Liver (tissue), 9 donors: Measurements from ENCODE around the gene TIAM2. TPM values are rescaled to one million over a fixed set of nuclear protein-coding genes. Genes with fewer than 3 reads are reported as not detected.

ENCODE experiments used
- DNase-seq: peaks from one replicate; pipeline ENCODE4 v3.0.0-alpha.2; 2017; ENCODE audit warnings: low spot score
- H3K27ac ChIP-seq, 2 donors: one replicate each; pipeline ENCODE4 v1.7.0; 2013; ENCODE audit warnings: inconsistent platforms in 2 of 2, low read length in 2 of 2, control low read depth in 1 of 2, low read depth in 1 of 2, mild to moderate bottlenecking in 1 of 2
- H3K27me3 ChIP-seq, 4 donors: one replicate each; pipeline versions ENCODE4 v1.6.1 to v1.7.0; 2013; ENCODE audit warnings: low read length in 3 of 4, inconsistent platforms in 1 of 4, mild to moderate bottlenecking in 1 of 4, moderate library complexity in 1 of 4; ENCODE audit not compliant: control insufficient read depth in 4 of 4, insufficient read depth in 4 of 4
- H3K36me3 ChIP-seq, 4 donors: one replicate each; pipeline versions ENCODE4 v1.6.1 to v1.7.0; 2013; ENCODE audit warnings: low read length in 3 of 4, mild to moderate bottlenecking in 3 of 4, low read depth in 1 of 4, moderate library complexity in 1 of 4; ENCODE audit not compliant: control insufficient read depth in 4 of 4, insufficient read depth in 3 of 4
- H3K4me1 ChIP-seq, 4 donors: one replicate each; pipeline versions ENCODE4 v1.6.1 to v1.7.0; 2013; ENCODE audit warnings: low read length in 3 of 4, mild to moderate bottlenecking in 3 of 4, moderate library complexity in 1 of 4; ENCODE audit not compliant: control insufficient read depth in 4 of 4, insufficient read depth in 4 of 4
- H3K4me3 ChIP-seq, 3 donors: one replicate each; pipeline versions ENCODE4 v1.6.1 to v1.7.0; 2013; ENCODE audit warnings: low read length in 3 of 3, control low read depth in 1 of 3, low read depth in 1 of 3, mild to moderate bottlenecking in 1 of 3
- H3K9ac ChIP-seq, 2 donors: one replicate each; pipeline ENCODE4 v1.7.0; 2013; ENCODE audit warnings: low read length in 2 of 2, mild to moderate bottlenecking in 2 of 2, moderate library complexity in 2 of 2, control low read depth in 1 of 2, low read depth in 1 of 2
- H3K9me3 ChIP-seq, 4 donors: one replicate each; pipeline versions ENCODE4 v1.6.1 to v1.7.0; 2013; ENCODE audit warnings: low read length in 3 of 4; ENCODE audit not compliant: control insufficient read depth in 4 of 4
- ATF3 ChIP-seq: IDR thresholded peaks from 2 replicates; pipeline ENCODE4 v1.6.1; 2016; ENCODE audit warnings: antibody characterized with exemption
- CTCF ChIP-seq: fragments of 150-350 bp; IDR thresholded peaks from 2 replicates; pipeline ENCODE4 v1.5.1; 2017; ENCODE audit warnings: improper control_type of control experiment, low read depth, low read length; ENCODE audit not compliant: missing input control
- EGR1 ChIP-seq, 2 donors: IDR thresholded peaks; 2 replicates each; pipeline ENCODE4 v1.6.1; 2016 to 2018; ENCODE audit warnings: antibody characterized with exemption in 2 of 2, low read depth in 2 of 2
- FOXA1 ChIP-seq: IDR thresholded peaks from 2 replicates; pipeline ENCODE4 v1.6.1; 2016; ENCODE audit warnings: antibody characterized with exemption
- FOXA2 ChIP-seq: IDR thresholded peaks from 2 replicates; pipeline ENCODE4 v1.6.1; 2016; ENCODE audit warnings: antibody characterized with exemption
- GABPA ChIP-seq, 2 donors: IDR thresholded peaks in 1 of 2; conservative IDR thresholded peaks in 1 of 2; 2 replicates each; pipeline ENCODE4 v1.6.1; 2016; ENCODE audit warnings: antibody characterized with exemption in 2 of 2, mild to moderate bottlenecking in 1 of 2, moderate library complexity in 1 of 2
- HNF4A ChIP-seq, 2 donors: conservative IDR thresholded peaks; 2 replicates each; pipeline ENCODE4 v1.6.1; 2016; ENCODE audit warnings: antibody characterized with exemption in 2 of 2, mild to moderate bottlenecking in 2 of 2
- HNF4G ChIP-seq: IDR thresholded peaks from 2 replicates; pipeline ENCODE4 v1.6.1; 2016; ENCODE audit warnings: antibody characterized with exemption
- JUND ChIP-seq, 2 donors: IDR thresholded peaks; 2 replicates each; pipeline ENCODE4 v1.6.1; 2016; ENCODE audit warnings: antibody characterized with exemption in 2 of 2
- MAX ChIP-seq: IDR thresholded peaks from 2 replicates; pipeline ENCODE4 v1.6.1; 2016; ENCODE audit warnings: antibody characterized with exemption
- NR2F2 ChIP-seq: IDR thresholded peaks from 2 replicates; pipeline ENCODE4 v1.6.1; 2016; ENCODE audit warnings: antibody characterized with exemption
- RAD21 ChIP-seq, 2 donors: IDR thresholded peaks; 2 replicates each; pipeline ENCODE4 v1.6.1; 2016; ENCODE audit warnings: antibody characterized with exemption in 2 of 2, mild to moderate bottlenecking in 2 of 2
- REST ChIP-seq: IDR thresholded peaks from 2 replicates; pipeline ENCODE4 v1.6.1; 2016; ENCODE audit warnings: antibody characterized with exemption, mild to moderate bottlenecking
- RXRA ChIP-seq, 2 donors: IDR thresholded peaks; 2 replicates each; pipeline ENCODE4 v1.6.1; 2017 to 2018; ENCODE audit warnings: antibody characterized with exemption in 2 of 2, mild to moderate bottlenecking in 1 of 2
- SP1 ChIP-seq: IDR thresholded peaks from 2 replicates; pipeline ENCODE4 v1.6.1; 2018; ENCODE audit warnings: antibody characterized with exemption, mild to moderate bottlenecking
- TAF1 ChIP-seq: conservative IDR thresholded peaks from 2 replicates; pipeline ENCODE4 v1.6.1; 2016; ENCODE audit warnings: antibody characterized with exemption, mild to moderate bottlenecking
- YY1 ChIP-seq: IDR thresholded peaks from 2 replicates; pipeline ENCODE4 v1.6.1; 2016; ENCODE audit warnings: antibody characterized with exemption, mild to moderate bottlenecking
- ZBTB33 ChIP-seq: IDR thresholded peaks from 2 replicates; pipeline ENCODE4 v1.6.1; 2016; ENCODE audit warnings: antibody characterized with exemption
- WGBS: extraction: QIAGEN DNeasy Blood & Tissue Kit; methylation state at CpG from one replicate; pipeline ENCODE4 v1.1.7; 2013; 5-methylcytosine and 5-hydroxymethylcytosine counted together
- polyA plus RNA-seq, 2 donors: library from polyadenylated mRNA; stranded (reverse) in 1 of 2; unstranded in 1 of 2; fragments of 200-250 nt in 1 of 2; fragments of >200 nt in 1 of 2; fragmentation: Nextera tagmentation in 1 of 2; extraction: Ambion mirVana in 1 of 2; gene quantifications; one replicate each; pipeline versions ENCODE4 v1.2.1 to v1.2.3, GENCODE V29; 2013 to 2015
- total RNA-seq, 2 donors: library from RNA; depleted of rRNA; stranded (reverse); fragments of >200 nt; gene quantifications; one replicate each; pipeline ENCODE4 v1.2.3, GENCODE V29; 2014
- donor health status: healthy.
- donor health status: healthy.
- donor health status: healthy.
- donor health status: healthy.
- donor health status: healthy.

TIAM2 gene
- total and polyA plus RNA-seq, 4 donors: 0.62 to 3.7 (median 2.4) TPM

GRCh38 chr6:155004576-155005372, 9.7 kb downstream of the TIAM2 start:
- WGBS: 92% methylated on average over 10 of the region's 10 CpGs
- DNase-seq: no peak

GRCh38 chr6:155008625-155009024, 13.5 kb downstream of the TIAM2 start:
- H3K9me3 ChIP-seq: no peaks in the 10 kb centered on the region
- TF ChIP-seq FOXA2 (no peak), FOXA1 (no peak), MAX (no peak), SP1 (no peak), NR2F2 (no peak), HNF4A (conservative IDR thresholded peaks at IDR 0.05) (no peak), JUND (IDR thresholded peaks at IDR 0.05) (no peak), CTCF (no peak), HNF4G (no peak), ATF3 (no peak), REST (no peak), TAF1 (no peak), GABPA (IDR thresholded peaks at IDR 0.05 in 1 of 2, conservative IDR thresholded peaks at IDR 0.05 in 1 of 2) (no peak), ZBTB33 (no peak), EGR1 (IDR thresholded peaks at IDR 0.05; ENCODE audit: low read depth in 2 of 2) (no peak), RXRA (IDR thresholded peaks at IDR 0.05) (no peak), RAD21 (IDR thresholded peaks at IDR 0.05) (no peak), YY1 (no peak)
- H3K4me1 ChIP-seq: no peaks in the 10 kb centered on the region
- no peaks in the 10 kb centered on the region for H3K27me3 ChIP-seq
- H3K4me3 ChIP-seq: no peak overlapping the region
- no peak for DNase-seq
- H3K9ac ChIP-seq: no peak overlapping the region
- WGBS: 93% methylated on average over 3 of the region's 3 CpGs
- no peaks in the 10 kb centered on the region for H3K36me3 ChIP-seq
- H3K27ac ChIP-seq: no peak overlapping the region

More at GRCh38 chr6:155004576-155005372, 9.7 kb downstream of the TIAM2 start:
- Histone ChIP-seq H3K9me3 (no peaks in the 10 kb centered on the region), H3K4me3 (no peak overlapping the region), H3K4me1 (no peaks in the 10 kb centered on the region), H3K9ac (no peak overlapping the region), H3K27ac (no peak overlapping the region), H3K27me3 (no peaks in the 10 kb centered on the region), H3K36me3 (no peaks in the 10 kb centered on the region)
- TF ChIP-seq GABPA (IDR thresholded peaks at IDR 0.05 in 1 of 2, conservative IDR thresholded peaks at IDR 0.05 in 1 of 2) (no peak), YY1 (no peak)
